ENCODE results near the gene ZNF598.

Gene ZNF598

DNA sequence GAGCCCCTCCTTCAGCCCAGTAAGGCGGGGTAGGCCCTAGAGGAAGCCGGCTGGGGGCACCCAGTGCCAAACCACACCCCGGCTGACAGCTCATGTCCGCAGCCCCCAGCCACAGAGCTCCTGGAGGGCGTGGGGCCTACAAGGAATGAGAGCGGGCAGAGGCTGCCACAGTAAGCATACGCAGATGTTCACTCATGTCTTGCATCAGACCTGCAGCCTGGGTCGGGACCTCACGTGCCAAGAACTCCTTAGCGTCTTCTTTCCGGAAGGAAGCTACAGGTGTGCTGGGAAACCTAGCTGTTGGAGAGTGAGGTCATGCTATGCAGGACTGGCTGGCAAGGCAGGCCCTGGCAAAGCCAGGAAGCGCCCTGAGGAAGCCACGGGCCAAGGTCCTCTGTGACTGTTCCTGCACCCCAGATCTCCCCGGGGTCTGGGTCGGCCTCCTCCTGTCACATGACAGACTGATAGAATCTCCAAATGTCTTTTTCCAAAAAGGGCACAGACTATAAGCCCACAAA is 1.6 kb downstream of the ZNF598 start:
- no peak for DNase-seq (ENCODE audit: low read depth, low spot score)

DNA sequence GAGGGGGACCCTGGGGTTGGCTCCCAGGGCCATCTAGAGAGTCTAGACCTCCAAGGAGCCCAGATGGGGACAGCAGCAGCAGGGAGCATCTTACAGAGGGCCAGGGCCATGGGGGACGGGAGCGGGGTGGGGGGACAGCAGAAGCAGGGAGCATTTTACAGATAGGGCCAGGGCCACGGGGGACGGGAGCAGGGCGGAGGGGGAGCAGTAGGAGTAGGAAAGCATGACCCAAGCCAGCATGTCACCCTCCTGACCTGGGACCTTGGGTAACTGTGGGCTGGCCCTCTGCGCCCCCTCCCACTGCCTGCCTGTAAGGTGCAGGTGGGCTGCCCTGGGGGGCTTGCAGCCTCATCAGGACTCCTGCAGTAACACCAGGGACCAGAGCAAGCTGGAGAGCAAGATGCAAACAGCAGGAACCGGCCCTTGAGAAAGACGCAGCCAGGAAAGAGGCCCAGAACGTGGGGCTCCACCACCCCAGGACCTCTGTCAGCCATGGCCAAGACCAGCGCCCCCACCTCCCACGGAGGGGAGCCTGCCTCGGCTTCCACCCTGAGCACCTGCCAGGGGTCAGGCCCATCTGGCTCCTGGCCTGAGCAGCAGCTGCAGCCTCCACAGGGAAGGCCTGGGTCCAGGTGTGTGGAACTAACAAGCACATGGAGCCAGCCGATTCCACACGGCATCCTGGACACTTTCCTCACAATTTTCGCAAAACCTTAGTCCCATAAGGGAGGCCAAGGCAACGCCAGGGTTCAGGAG is 2.4 kb downstream of the ZNF598 start:
- no peak for DNase-seq (ENCODE audit: low read depth, low spot score)

DNA sequence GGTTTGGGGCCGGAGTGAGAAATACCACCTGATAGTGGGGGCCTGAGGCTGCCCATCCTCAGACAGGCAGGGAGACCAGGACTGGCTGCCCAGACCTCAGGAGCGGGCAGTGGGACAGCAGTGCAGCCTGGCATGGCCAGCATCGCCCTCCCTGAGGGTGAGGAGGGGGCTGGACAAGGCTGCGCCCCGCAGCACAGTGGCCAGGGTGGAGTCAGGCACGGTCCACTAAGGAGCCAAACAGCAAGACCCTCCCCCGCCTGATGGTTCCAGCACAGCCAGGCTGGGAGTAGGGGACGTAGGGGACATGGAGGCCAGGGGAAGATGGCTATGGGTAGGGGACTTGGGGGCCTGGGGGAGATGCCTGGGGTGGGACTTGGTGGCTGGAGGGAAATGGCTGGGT is 3.3 kb downstream of the ZNF598 start:
- DNase-seq (ENCODE audit: low read depth, low spot score), result no peak

DNA sequence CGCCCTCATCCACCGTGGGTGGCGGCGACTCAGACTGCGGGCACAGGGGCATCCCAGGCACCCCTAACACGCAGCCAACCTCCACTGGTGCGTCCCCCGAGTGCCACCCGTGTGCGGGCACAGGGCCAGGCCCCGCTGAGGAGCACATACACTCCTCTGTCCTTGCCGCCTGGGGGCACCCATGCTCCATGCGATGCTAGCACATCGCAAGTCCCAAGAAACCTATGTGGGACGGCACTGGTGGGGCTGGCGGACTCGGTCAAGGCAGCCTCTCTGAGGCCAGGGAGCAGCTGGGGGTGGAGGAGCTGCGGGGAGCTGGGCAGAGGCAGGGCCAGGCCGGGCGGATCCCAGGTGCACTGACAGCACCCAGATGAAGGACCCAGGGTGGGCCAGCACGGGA is 4.0 kb downstream of the ZNF598 start:
- no peak for DNase-seq (ENCODE audit: low read depth, low spot score)

DNA sequence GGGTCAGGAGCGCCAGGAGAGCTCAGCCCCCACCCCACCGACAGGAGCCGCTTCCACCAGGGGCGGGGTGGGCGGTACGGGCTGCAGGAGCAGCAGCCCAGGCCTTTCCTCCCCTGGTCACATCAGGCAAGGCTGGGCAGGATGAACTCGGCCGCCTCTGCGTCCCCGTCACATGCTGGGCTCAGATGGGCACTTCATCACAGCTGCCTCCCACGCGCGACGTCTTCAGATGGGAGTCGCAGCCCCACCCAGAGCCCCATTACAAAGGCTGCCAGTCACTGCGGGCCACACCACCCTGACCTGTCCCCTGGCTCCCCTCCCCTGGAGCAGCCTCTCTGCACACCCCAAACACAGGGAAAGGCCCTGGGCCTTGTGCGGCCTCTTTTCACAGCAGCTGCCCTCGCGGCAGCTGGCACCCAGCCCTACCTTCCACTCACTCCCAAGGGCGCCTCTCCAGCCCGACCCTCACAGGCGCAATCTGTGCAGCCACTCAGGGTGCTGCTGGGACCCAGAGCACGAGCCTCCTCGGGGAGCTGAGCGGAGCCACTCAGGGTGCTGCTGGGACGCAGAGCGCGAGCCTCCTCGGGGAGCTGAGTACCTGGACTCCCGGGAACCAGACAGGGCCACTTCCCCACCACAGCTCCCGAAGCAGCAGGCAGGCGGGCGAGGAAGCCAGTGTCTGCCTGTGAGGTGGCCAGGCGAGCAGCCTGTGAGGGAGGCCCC is 4.7 kb downstream of the ZNF598 start:
- no peak for DNase-seq (ENCODE audit: low read depth, low spot score)

DNA sequence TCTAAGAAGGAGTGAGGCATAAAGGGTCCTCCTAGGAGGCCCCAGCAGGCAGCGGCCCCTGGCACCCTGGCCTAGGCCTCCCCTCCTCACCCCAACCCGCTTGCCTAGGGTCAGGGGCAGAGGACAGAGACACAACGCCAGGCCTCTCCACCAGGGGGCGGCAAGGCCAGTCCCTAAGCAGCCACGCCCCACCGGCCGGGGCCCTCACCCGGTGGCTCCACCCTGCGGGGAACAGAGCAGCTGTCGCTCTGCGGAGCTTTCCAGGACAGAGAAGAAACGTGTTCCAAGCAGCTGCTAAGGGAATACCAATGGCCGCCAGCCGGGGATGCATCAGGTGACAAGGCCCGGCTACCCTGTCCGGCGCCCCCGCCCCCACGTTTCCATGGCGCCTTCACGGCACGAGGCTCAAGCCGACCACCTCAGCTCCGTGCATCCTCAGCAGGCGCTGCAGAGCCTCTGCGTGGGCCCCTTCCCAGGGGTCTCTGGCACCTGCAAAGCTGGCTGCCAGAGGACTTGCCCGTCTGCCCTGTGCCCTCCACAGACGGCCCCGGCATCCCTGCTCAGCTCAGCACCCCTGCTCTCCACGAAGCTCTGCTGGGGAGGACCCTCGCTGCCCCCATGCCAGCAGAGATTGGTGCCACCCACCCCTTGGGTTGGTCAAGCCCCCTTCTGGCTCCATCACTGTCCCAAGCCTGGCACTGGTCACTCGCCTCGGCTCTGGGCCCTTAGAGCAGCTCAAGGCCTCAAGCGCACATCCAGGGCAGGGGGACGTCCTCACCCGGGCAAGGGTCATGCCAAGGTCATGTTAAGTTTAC is 5.6 kb downstream of the ZNF598 start:
- no peak for DNase-seq (ENCODE audit: low read depth, low spot score)

DNA sequence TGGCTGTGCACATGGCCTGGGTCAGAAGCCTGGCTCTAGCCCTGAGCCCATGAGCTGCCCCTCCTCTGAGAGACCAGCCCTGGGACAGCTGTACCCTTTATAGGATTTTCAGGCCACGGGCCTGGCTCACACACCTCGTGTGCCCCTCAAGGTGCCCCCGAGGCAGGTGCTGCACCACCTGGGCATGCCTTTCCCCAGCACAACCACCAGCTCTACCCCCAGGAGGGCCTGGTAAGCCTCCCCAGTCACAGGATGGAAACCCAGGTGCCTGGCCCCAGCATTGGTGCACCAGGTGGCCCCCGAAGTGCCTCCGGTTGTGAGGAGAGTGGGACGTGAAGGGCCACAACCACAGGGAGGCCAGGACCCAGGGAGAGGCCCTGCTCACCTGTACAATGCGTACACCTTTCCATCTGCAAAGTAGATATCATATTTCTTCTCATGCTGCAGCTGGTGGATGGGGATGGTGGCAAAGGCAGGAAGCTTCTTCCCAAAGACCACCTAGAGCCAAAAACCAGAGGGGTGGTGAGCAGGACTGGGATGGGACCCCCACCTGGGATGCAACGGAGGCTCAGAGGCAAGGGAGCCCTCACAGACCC is 6.3 kb downstream of the ZNF598 start:
- DNase-seq (ENCODE audit: low read depth, low spot score), result no peak

DNA sequence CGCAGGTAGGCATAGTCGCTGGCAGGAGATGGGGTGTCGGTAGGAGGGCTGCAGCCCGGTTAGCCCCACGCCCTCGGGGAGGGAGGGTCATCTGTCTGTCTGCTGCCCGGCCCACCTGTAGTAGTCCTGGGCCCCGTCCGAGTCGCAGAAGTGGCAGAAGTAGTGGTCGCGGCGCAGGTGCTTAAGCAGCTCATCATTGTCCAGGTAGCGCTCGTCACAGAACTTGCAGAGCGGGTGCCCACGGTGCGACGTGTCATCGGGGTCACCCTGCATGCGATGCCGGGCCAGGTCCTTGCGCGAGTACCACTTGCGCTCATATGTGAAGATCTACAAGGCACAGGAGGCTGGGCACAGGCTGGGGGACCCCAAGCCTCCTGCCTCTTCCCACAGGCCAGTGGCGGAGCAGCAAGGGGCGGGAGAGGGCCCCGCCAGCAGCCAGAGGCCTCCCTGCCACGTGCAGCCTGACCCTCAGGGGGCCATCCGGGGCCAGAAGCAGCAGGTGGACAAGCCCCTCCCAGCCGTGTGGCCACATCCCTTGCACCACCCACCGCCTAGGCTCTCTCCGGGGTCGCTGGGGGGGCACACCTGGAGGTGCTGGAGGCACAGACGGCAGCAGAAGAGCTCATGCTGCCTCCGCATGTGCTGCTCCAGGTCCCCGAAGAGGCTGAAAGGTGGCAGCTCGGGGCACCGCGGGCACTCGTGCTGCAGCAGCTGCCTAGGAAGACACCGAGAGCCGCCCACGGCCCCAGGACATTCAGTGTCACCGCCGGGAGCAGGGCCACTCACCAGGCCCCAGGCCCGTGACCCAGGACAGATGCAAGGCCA is 7.0 kb downstream of the ZNF598 start:
- DNase-seq (ENCODE audit: low read depth, low spot score), result no peak

DNA sequence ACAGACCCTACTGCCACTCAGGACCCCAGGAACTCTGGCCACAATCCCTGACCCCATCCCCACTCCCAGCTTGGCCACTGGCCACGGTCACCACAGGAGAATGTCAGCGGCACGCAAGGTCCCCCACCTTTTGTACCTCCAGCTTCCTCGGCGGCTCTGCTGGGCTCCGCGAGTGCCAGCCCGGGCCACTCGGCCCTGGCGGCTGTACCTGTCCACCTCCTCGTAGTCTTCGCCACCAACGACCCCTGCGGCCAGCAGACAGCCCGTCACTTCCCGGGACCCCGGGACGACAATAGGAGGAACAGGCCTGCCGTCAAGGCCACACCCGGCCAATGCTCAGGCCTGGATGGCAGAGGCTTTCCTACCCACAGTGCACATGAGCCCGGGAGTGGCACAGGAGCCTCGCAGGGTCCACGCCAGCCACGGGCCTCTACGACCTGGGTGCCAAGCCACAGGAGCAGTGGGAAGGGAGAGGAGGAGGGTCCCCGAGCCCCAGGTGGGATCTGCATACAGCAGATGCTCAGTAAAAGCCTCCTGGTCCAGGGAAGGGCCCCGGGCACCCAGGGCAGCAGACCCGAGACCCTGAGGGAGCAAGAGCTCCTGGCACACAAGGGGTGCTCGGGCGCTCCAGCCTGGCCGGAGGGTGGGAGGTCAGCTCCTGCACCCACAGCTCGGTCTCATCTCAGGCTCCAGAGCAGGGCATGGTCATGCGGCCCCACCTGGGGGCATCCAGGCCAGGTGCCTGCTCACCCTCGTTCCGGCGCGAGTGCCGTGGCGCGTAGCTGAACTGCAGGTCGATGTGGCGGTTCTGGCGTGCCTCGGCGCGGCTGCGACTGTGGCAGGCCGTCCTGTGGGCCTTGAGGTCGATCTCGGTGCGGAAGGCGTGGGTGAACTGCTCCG is 7.9 kb downstream of the ZNF598 start:
- DNase-seq (ENCODE audit: low read depth, low spot score), result no peak

DNA sequence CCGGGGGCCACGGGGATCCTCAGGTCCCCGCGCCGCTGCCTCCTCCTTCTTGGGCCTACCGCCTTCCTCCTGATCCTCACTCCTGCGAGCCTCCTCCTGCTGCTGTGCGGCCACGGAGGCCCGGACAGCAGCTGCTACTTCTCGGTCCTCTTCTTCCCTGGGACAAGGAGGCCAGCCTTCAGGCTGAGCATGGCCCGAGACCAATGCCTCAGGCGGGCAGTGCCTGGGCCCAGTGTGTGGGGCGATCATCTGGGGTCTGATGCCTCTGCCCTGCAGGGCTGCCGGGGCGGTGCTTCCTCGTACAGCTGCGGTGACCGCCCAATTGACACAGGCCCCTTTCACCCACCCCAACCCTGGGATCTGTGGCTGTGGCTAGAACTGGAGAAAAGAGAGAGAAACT is 8.6 kb downstream of the ZNF598 start:
- no peak for DNase-seq (ENCODE audit: low read depth, low spot score)

DNA sequence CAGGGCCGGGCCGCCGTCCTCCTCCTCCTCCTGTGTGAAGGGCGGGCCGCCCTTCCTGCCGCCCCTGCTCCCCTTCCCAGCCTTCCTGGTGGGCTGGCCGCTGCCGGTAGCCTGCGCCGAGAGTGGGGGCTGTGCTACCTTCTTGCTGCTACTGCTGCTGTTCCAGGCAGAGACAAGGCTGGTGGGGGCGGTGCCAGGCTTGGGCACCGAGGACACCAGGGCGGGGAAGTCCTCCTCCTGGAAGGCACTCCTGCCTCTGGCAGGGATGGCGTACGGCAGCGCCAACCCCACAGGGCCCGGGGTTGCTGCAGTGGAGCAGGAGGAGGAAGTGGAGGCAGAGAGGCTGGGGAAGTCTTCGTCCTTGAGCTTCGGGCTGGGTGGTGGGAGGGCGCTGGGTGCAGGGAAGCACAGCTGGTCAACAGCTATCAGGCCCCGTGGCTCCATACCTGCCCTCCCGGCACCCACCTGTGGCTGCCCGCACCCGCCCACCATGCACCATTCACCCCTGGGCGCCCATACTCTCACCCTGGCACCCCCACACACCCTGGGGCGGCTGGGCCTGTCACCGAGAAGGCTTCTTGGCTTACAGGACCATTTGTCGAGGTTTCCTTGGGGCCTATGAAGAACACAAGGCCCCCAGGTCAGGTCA is 9.6 kb downstream of the ZNF598 start:
- DNase-seq (ENCODE audit: low read depth, low spot score), result no peak

DNA sequence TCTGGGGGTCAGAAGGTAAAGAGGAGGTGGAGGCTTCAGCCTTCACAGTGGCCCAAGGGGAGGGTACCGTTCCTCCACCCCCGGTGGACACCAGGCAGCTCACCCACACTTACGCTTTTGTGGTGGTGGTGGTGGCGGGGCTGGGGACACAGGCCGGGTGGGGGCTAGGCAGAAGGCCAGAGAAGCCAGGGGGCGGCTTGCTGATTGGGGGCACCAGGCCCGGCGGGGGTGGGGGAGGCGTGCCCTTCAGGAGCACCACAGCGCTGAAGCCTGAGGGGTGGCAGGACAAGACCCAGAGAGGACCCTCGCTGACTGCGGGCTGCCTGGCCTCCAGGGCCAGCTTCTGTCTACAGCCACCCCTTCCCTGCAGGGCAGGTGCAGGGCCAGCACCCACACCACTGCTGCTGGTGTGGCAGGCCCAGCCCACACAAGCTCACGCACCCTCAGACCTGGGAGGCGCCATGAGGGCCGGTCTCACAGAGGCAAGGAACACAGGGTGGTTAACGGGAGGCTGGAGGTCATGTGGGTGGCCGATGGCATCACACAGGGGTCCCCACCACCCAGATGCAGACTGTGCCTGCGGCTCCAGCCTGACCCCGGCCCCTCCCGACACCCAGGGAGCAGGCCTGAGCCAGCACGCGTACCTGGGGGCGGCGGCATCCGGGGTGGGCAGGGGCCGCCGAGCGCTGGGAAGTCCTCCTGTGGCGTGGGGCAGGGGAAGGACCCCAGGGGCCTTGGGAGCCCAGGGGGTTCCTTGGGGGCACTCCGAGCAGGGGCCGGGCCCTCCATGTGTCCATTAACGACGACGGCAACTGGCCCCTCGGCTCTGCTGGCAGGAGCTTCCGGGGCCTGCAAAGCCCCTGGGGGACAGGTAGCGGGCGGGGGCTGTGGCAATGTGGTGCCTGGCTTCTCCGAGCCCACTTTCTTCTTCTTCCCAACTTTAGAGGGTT is 10.5 kb downstream of the ZNF598 start:
- DNase-seq (ENCODE audit: low read depth, low spot score), result no peak

DNA sequence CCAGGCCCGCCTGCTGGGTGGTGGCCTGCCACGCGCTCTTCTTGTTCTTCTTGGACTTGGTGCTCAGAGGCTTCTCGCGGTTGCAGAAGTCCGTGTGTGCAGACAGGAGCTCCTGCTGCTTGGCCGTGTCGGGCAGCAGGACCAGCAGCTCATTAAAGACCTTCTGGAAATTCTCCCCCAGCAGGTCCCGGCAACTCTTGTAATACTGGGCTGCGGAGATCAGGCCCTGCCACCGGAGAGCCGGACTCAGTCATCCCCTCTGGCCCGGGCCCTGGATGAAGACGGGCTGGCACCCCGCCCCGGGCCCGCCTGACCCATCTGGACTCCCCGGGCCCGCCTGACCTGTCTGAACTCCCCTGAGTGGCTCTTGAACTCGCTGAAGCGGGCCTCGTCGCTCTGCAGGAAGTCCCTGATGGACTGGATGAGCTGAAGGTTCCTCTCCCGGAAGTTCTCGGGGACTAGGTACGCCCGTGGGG is 11.2 kb downstream of the ZNF598 start:
- DNase-seq (ENCODE audit: low read depth, low spot score), result no peak

DNA sequence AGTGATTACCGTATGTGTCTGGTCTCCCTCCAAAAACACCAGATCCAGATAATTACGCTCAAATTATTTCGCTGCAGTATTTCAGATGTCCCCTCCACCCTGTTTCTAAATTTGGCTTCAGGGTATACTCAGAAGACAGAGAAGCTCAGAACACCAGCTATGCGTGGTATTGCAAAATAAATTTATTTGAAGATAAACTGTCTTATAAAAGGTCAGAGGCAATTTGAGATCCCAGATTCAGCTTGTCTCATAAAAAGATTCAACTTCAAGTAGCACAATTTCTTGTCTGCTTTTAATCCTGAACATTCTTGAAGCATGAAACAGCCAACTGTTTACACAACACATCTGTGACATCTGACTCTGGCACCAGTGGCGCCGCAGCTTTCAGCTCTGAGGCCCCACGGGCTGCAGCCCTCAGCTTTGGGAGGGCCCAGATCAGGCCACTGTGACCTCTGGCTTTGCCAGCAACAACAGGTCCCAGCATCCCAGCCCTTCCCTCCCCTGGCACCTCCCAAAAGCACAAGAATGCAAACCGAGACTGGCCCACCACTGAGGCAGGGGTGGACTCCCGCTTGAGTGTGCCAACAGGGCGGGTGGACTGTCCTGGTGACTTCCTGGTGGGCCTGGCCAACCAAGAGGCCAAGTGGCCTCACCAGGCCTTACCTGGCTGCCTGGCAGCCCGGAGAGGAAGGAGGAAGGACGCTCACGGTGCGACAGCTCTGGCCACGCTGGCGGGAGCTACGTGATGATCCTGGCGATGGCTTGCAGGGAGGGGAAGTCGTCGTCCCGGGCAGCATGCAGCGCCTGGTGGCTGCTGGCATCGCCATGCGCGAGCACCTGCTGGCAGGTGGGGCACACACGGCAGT is 11.9 kb downstream of the ZNF598 start:
- DNase-seq (ENCODE audit: low read depth, low spot score), result no peak

DNA sequence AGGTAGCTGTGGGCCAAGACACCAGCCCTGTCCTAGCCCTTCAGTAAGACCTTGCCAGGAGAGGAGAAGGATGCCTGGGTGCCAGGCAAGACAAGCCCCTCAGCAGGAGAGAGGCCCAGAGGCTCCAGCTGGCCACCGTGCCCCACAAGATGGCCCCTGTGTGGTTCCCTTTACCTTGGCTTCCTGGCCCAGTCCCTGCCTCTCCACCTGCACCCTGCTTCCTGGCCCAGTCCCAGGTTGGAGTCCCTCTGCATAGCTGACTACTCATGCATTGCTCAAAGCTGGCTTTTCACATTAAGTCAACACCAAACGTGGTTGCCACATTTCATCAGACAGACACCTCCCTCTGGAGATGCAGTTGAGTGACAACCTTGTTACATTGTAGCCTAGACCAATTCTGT is 15.9 kb downstream of the ZNF598 start:
- DNase-seq (ENCODE audit: low read depth, low spot score), result no peak

DNA sequence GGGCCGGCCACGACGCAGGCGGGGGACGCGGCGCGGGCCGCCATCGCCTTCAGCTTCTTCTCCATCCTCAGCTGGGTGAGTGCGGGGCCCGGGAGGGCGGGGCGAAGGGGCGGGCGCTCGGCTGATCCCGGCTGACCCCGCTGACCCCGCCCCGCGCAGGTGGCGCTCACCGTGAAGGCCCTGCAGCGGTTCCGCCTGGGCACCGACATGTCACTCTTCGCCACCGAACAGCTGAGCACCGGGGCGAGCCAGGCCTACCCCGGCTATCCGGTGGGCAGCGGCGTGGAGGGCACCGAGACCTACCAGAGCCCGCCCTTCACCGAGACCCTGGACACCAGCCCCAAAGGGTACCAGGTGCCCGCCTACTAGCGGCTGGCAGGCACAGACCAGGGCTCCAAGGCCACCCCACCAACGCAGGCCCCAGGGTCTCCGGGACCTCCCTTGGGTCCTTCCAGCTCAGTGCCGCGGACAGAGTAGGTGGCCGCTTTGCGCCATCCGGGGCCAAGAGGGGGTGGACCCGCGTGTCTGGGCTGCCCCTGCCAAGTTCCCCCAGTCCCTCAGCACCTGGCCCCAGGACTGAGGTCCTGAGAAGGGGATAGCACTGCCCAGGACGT is 16.8 kb downstream of the ZNF598 start:
- DNase-seq (ENCODE audit: low read depth, low spot score), result no peak
